ENCODE results near the gene MYLK.

Gene MYLK

GRCh38 chr3:123732447-123732846 is 151.7 kb downstream of the MYLK start:
- no peak for TF ChIP-seq CTCF (IDR thresholded peaks at IDR 0.05; ENCODE audit: low read length)
- Histone ChIP-seq H3K9me3 (ENCODE audit: low read length) (no peaks in the 10 kb centered on the region), H3K4me2 (ENCODE audit: low read length) (no peak overlapping the region), H3K4me3 (ENCODE audit: low read depth, low read length, poor library complexity, severe bottlenecking) (no peak overlapping the region), H3F3A (ENCODE audit: insufficient read depth, low read length) (no peaks in the 10 kb centered on the region), H3K79me2 (ENCODE audit: insufficient read depth, low read length) (no peaks in the 10 kb centered on the region), H3K36me3 (ENCODE audit: insufficient read depth, low read length) (no peaks in the 10 kb centered on the region), H3K4me1 (ENCODE audit: insufficient read depth, low read length, severe bottlenecking) (no peaks in the 10 kb centered on the region), H3K27me3 (ENCODE audit: insufficient read depth, low read length) (0 out of 2 replicates have a peak, but pooled peaks cover 3% of the 10 kb centered on the region), H2AFZ (ENCODE audit: low read length) (no peak overlapping the region), H3K9ac (ENCODE audit: low read length) (no peak overlapping the region), H3K27ac (ENCODE audit: low read depth, low read length, poor library complexity, severe bottlenecking) (no peak overlapping the region), H3K9me2 (ENCODE audit: low read depth, low read length) (no peaks in the 10 kb centered on the region), H4K20me1 (ENCODE audit: insufficient read depth, low read length) (no peaks in the 10 kb centered on the region)

DNA sequence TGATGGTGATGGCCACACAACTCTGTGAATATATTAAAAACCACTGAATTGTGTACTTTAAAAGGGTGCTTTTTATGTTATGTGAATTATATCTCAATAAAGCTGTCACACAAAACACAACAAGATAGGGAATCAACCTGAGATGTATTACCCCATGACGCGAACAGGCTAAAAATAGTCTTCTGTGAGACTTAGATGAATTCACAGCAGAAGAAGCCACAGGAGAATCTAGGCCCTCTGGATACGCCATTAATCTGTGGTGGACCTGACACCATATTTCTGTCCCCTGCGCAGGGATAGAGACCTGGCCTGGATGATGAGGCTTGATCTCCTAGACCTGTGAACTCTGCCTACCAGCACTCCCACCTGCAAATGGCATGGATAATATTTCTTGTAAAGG is 153.3 kb downstream of the MYLK start:
- H3K9ac ChIP-seq (ENCODE audit: low read length): no peak overlapping the region
- TF ChIP-seq EZH2 (IDR thresholded peaks at IDR 0.05; ENCODE audit: borderline replicate concordance, low read length): no peak
- no peak for TF ChIP-seq CTCF (IDR thresholded peaks at IDR 0.05; ENCODE audit: low read length)
- H3K36me3 ChIP-seq (ENCODE audit: insufficient read depth, low read length): no peaks in the 10 kb centered on the region
- H4K20me1 ChIP-seq (ENCODE audit: insufficient read depth, low read length): no peaks in the 10 kb centered on the region
- H2AFZ ChIP-seq (ENCODE audit: low read length): no peak overlapping the region
- H3F3A ChIP-seq (ENCODE audit: insufficient read depth, low read length): no peaks in the 10 kb centered on the region
- no peak overlapping the region for H3K4me3 ChIP-seq (ENCODE audit: low read depth, low read length, poor library complexity, severe bottlenecking)
- no peaks in the 10 kb centered on the region for H3K4me1 ChIP-seq (ENCODE audit: insufficient read depth, low read length, severe bottlenecking)
- H3K27me3 ChIP-seq (ENCODE audit: insufficient read depth, low read length): 0 out of 2 replicates have a peak, but pooled peaks cover 3% of the 10 kb centered on the region
- no peak overlapping the region for H3K4me2 ChIP-seq (ENCODE audit: low read length)
- H3K9me3 ChIP-seq (ENCODE audit: low read length): no peaks in the 10 kb centered on the region
- no peak overlapping the region for H3K27ac ChIP-seq (ENCODE audit: low read depth, low read length, poor library complexity, severe bottlenecking)
- no peaks in the 10 kb centered on the region for H3K79me2 ChIP-seq (ENCODE audit: insufficient read depth, low read length)
- H3K9me2 ChIP-seq (ENCODE audit: low read depth, low read length): no peaks in the 10 kb centered on the region

GRCh38 chr3:123728991-123729390 is 155.1 kb downstream of the MYLK start:
- Histone ChIP-seq H3K4me2 (ENCODE audit: low read length) (no peak overlapping the region), H3K36me3 (ENCODE audit: insufficient read depth, low read length) (no peaks in the 10 kb centered on the region), H3K79me2 (ENCODE audit: insufficient read depth, low read length) (no peaks in the 10 kb centered on the region), H3K4me1 (ENCODE audit: insufficient read depth, low read length, severe bottlenecking) (no peaks in the 10 kb centered on the region), H3K27ac (ENCODE audit: low read depth, low read length, poor library complexity, severe bottlenecking) (no peak overlapping the region), H3K4me3 (ENCODE audit: low read depth, low read length, poor library complexity, severe bottlenecking) (no peak overlapping the region), H3F3A (ENCODE audit: insufficient read depth, low read length) (no peaks in the 10 kb centered on the region), H3K9ac (ENCODE audit: low read length) (no peak overlapping the region), H4K20me1 (ENCODE audit: insufficient read depth, low read length) (no peaks in the 10 kb centered on the region), H2AFZ (ENCODE audit: low read length) (no peak overlapping the region), H3K9me3 (ENCODE audit: low read length) (no peaks in the 10 kb centered on the region), H3K9me2 (ENCODE audit: low read depth, low read length) (no peaks in the 10 kb centered on the region), H3K27me3 (ENCODE audit: insufficient read depth, low read length) (0 out of 2 replicates have a peak, but pooled peaks cover 3% of the 10 kb centered on the region)
- TF ChIP-seq EZH2 (IDR thresholded peaks at IDR 0.05; ENCODE audit: borderline replicate concordance, low read length) (no peak), CTCF (IDR thresholded peaks at IDR 0.05; ENCODE audit: low read length) (no peak)

Measured in OCI-LY1 (cell line).